ENCODE data around the gene CBFA2T3.

The CBFA2T3 gene

DNA sequence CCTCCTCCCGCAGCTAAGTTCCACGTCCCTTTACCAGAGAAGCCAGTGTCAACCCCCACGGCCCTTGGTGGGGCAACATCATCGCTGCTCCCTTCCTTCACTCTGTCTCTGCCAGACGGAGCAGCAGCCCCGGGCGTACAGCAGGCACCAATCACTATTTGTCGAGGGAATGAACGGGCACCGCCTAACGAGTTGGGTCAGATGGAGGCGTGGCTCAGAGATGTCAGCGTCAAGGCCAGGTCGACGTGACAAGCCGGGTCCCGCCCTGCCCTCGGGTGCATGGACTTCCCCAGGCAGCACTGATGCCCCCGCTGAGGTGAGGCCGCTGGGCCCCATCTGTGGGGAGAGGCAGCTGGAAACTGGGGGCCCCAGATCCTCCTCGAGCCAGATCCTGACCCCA, 50.0 kb downstream of the CBFA2T3 start:
- no peaks in the 10 kb centered on the region for H3K9me3 ChIP-seq (ENCODE audit: low read length)
- no peaks in the 10 kb centered on the region for H3K4me1 ChIP-seq (ENCODE audit: insufficient read depth, low read length)
- no peak overlapping the region for H3K4me3 ChIP-seq (ENCODE audit: low read depth in 1 of 2, low read length in 2 of 2)
- no peak overlapping the region for H3K9ac ChIP-seq (ENCODE audit: low read length)
- no peaks in the 10 kb centered on the region for H3K36me3 ChIP-seq (ENCODE audit: insufficient read depth, low read length)
- H3K27me3 ChIP-seq (ENCODE audit: control insufficient read depth in 1 of 2, insufficient read depth in 2 of 2, low read length in 2 of 2): peaks cover 0 to 43% of the 10 kb centered on the region in 2 donors
- H3K27ac ChIP-seq (ENCODE audit: low read depth, low read length): no peak overlapping the region

DNA sequence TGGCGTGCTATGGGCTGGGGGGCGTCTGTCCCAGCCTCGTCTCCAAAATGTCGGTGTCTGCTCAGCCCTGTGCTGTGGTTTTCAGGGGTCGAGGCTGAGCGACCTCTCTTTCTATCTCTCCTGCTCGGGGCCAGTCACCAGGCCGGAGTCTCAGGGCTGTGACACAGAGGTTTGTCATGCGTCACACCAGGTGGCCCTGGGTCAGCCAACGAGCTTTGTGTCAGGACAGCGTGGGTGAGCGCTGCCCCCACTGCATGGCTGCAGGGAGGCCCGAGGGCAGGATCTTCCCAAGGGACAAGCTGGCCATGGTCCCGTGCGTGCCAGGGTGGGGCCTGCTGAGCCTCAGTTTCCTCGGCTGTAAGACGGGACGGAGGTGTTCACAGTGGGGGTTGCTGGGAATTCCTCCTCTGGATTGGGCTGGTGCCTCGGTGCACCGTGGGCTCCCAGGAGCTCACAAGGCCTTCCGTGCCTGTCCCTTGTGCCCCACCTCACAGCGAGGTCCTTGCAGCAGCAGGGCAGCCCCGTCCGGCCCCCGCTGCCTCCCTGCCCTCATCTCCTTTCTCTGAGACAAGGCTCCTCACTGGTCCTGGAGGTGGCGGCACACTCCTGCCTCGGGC, 50.5 kb downstream of the CBFA2T3 start:
- Histone ChIP-seq H3K9me3 (ENCODE audit: low read length) (no peaks in the 10 kb centered on the region), H3K36me3 (ENCODE audit: insufficient read depth, low read length) (no peaks in the 10 kb centered on the region), H3K27ac (ENCODE audit: low read depth, low read length) (no peak overlapping the region), H3K27me3 (ENCODE audit: control insufficient read depth in 1 of 2, insufficient read depth in 2 of 2, low read length in 2 of 2) (peaks cover 0 to 43% of the 10 kb centered on the region in 2 donors), H3K4me3 (ENCODE audit: low read depth in 1 of 2, low read length in 2 of 2) (no peak overlapping the region), H3K4me1 (ENCODE audit: insufficient read depth, low read length) (no peaks in the 10 kb centered on the region), H3K9ac (ENCODE audit: low read length) (no peak overlapping the region)

DNA sequence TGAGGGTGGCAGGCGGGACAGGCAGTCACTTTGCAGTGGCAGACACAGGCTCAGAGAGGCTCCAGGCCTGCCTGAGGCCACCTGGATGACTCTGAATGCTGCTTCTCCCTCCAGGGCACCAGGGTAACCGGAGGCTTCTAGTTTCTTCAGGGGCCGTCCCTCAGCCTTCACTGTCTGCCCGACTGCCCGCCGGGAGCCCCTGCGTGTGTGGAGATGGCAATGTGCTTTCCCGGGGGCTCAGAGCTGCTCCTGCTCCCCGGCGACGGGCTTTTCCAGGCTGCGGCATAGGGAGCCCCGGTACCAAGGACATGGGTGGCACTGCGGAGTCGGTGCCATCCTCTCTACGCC, 51.5 kb downstream of the CBFA2T3 start:
- Histone ChIP-seq H3K9me3 (ENCODE audit: low read length) (no peaks in the 10 kb centered on the region), H3K4me3 (ENCODE audit: low read depth in 1 of 2, low read length in 2 of 2) (no peak overlapping the region), H3K4me1 (ENCODE audit: insufficient read depth, low read length) (no peaks in the 10 kb centered on the region), H3K27me3 (ENCODE audit: control insufficient read depth in 1 of 2, insufficient read depth in 2 of 2, low read length in 2 of 2) (peaks cover 0 to 38% of the 10 kb centered on the region in 2 donors), H3K9ac (ENCODE audit: low read length) (no peak overlapping the region), H3K36me3 (ENCODE audit: insufficient read depth, low read length) (no peaks in the 10 kb centered on the region), H3K27ac (ENCODE audit: low read depth, low read length) (no peak overlapping the region)

DNA sequence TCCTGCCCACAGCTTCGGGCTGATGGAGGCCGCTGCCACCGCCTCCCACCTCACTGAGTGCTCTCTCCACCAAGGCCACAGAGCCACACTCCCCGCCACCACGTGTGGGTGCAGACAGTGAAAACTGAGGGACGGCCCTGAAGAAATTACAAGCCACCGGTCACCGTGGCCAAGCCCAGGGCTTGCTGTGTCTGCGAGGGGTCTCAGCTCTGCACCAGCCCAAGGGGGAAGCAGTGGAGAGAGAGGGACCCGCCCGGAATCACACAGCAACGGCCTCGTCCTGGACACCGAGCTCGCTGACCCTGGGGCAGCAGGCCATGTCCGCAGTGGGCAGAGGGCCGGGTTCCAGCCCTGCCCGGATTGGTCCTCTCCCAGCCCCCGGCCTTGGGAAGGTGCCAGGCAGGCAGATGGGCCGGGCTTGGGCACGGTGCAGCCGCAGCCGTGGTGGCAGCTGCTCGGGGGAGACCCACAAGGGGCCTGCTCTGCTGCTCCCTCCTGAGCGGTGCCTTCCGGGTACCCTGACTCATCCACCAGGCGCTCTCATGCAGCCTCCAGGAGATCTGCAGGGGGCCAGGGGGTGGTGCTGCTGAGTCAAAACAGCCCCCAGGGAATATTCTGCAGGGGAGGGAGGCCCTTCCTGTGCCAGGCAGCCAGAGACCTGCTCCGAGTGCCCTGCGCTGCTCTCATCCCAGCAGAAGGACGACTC, 52.0 kb downstream of the CBFA2T3 start:
- Histone ChIP-seq H3K36me3 (ENCODE audit: insufficient read depth, low read length) (no peaks in the 10 kb centered on the region), H3K9ac (ENCODE audit: low read length) (no peak overlapping the region), H3K27me3 (ENCODE audit: control insufficient read depth in 1 of 2, insufficient read depth in 2 of 2, low read length in 2 of 2) (peaks cover 0 to 38% of the 10 kb centered on the region in 2 donors), H3K27ac (ENCODE audit: low read depth, low read length) (no peak overlapping the region), H3K4me1 (ENCODE audit: insufficient read depth, low read length) (no peaks in the 10 kb centered on the region), H3K9me3 (ENCODE audit: low read length) (no peaks in the 10 kb centered on the region), H3K4me3 (ENCODE audit: low read depth in 1 of 2, low read length in 2 of 2) (no peak overlapping the region)

DNA sequence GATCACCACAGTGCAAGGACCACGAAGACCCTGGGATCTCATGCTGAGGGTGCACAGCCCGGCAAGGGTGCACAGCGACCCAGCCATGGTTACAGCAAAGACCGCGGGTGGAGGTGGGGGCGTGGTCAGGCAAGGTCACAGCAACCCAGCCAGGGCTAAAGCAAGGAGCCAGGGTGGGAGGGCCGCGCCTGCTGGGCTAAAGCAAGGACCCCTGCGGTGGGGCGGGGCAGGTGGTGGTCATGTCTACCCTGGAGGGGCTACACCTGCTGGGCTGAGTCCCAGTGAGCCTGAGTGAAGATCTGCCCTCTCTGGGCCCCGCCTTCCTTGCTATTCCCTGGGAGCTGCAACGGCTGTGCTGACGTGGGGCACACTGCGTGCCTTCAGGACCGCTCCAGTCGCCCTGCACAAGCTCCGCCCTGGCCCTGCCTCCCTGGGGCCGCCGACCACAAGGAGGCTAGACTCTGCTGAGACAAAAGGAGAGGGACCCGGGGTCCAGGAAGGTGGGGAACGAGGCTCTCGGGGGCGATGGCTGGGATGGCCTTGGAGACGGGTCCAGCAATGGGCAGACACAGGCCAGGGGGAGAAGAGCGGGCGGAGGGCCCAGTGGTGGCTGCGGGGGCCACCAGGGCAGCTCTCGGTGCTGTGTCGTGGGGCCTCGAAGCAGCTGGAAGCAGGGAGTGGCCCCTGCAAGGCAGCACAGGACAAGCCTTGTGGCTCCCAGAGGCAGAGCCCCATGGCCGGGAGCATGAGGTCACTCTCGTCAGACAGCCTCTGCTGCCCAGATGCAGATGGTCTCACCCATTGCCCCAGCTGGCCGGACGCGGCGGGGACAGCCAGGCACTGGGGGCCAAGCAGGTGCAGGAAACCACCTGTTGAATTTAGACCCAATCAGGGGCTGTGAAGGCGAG, 52.8 kb downstream of the CBFA2T3 start:
- Histone ChIP-seq H3K4me1 (ENCODE audit: insufficient read depth, low read length) (no peaks in the 10 kb centered on the region), H3K27me3 (ENCODE audit: control insufficient read depth in 1 of 2, insufficient read depth in 2 of 2, low read length in 2 of 2) (peaks cover 0 to 38% of the 10 kb centered on the region in 2 donors), H3K9me3 (ENCODE audit: low read length) (no peaks in the 10 kb centered on the region), H3K4me3 (ENCODE audit: low read depth in 1 of 2, low read length in 2 of 2) (no peak overlapping the region), H3K36me3 (ENCODE audit: insufficient read depth, low read length) (no peaks in the 10 kb centered on the region), H3K27ac (ENCODE audit: low read depth, low read length) (no peak overlapping the region), H3K9ac (ENCODE audit: low read length) (no peak overlapping the region)

DNA sequence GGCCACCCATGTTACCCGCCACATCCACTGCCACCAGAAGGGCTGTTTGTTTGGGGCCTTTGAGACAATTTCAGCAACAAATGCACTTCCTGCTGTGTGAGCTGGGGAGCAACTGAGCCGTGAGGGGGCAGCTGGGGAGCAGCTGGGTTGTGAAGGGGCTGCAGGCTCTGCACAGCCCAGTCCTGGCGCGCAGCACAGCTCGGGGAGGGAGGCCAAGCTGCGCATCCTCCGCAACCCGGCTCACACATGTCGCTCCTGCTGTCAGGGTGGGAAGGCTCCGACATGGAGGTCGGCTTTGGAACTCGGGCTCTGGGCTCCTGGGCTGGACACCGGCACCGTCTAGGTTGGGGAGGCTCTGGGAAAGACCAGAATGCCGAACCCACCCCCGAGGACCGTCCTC, 53.6 kb downstream of the CBFA2T3 start:
- Histone ChIP-seq H3K36me3 (ENCODE audit: insufficient read depth, low read length) (no peaks in the 10 kb centered on the region), H3K9ac (ENCODE audit: low read length) (no peak overlapping the region), H3K27me3 (ENCODE audit: control insufficient read depth in 1 of 2, insufficient read depth in 2 of 2, low read length in 2 of 2) (peaks cover 0 to 36% of the 10 kb centered on the region in 2 donors), H3K27ac (ENCODE audit: low read depth, low read length) (no peak overlapping the region), H3K9me3 (ENCODE audit: low read length) (no peaks in the 10 kb centered on the region), H3K4me1 (ENCODE audit: insufficient read depth, low read length) (no peaks in the 10 kb centered on the region), H3K4me3 (ENCODE audit: low read depth in 1 of 2, low read length in 2 of 2) (no peak overlapping the region)

DNA sequence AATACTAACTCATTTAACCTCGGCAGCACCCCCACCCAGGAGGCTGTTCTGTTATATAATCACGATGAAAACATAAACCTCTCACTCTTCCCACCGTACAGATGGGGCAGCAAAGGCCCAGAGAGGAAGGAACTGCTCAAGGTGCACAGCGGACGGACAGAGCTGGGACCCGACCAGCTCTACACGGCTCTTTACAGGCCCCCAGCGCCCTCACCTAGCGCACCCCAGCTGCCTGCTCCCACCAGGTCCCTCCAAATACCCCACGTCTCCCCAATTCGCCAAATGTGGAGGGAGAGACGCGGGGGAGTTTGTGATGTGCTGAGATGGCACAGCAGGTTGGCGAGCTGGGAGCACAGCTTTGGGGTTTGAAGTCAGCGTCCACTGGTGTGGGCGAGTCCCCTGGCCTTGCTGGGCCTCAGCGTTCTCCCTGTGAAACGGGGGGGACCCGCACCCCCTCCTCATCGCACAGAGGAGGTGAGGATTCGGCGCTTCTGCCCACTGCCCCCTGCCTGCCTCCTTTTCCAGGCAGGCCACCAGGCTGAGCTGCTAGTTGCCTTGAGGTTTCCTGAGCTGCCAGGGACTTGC, 54.1 kb downstream of the CBFA2T3 start:
- Histone ChIP-seq H3K36me3 (ENCODE audit: insufficient read depth, low read length) (no peaks in the 10 kb centered on the region), H3K27me3 (ENCODE audit: control insufficient read depth in 1 of 2, insufficient read depth in 2 of 2, low read length in 2 of 2) (peaks cover 0 to 35% of the 10 kb centered on the region in 2 donors), H3K9me3 (ENCODE audit: low read length) (no peaks in the 10 kb centered on the region), H3K27ac (ENCODE audit: low read depth, low read length) (no peak overlapping the region), H3K4me3 (ENCODE audit: low read depth in 1 of 2, low read length in 2 of 2) (no peak overlapping the region), H3K9ac (ENCODE audit: low read length) (no peak overlapping the region), H3K4me1 (ENCODE audit: insufficient read depth, low read length) (no peaks in the 10 kb centered on the region)

DNA sequence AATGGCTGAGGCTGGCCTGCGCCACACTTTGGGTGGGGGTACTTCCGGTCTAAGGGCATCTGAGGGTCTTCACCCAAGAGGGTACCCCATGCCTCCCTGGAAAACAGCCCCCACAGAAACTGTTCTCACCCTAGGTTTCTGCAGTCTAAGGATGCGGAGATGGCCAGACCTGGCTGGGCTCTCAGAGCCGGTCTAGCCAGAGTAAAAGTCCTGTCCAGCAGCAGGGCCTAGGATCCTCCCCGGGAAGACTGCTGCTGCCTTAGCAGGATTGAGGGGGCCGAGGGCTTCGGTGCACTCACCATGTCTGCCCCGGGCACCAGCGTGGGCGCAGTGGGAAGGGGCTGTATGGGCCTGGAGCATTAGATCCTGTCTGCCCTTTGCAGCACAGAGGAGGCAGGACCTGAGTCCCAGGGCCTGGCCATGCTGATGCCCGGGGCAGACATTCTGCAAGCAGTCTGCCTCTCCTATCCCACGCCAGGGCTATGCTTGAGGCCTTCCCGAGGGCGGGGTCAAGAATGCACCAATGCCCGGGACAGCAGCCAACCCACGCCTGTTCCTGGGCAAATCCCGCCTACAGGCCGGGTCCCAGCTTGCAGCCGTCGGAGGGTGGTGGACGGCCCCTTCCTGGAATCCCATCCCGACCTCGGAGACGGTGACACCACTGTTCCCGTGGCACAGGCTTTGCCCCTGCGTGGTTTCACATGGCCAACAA, 54.7 kb downstream of the CBFA2T3 start:
- Histone ChIP-seq H3K27ac (ENCODE audit: low read depth, low read length) (no peak overlapping the region), H3K27me3 (ENCODE audit: control insufficient read depth in 1 of 2, insufficient read depth in 2 of 2, low read length in 2 of 2) (peaks cover 0 to 35% of the 10 kb centered on the region in 2 donors), H3K4me1 (ENCODE audit: insufficient read depth, low read length) (no peaks in the 10 kb centered on the region), H3K9ac (ENCODE audit: low read length) (no peak overlapping the region), H3K4me3 (ENCODE audit: low read depth in 1 of 2, low read length in 2 of 2) (no peak overlapping the region), H3K36me3 (ENCODE audit: insufficient read depth, low read length) (no peaks in the 10 kb centered on the region), H3K9me3 (ENCODE audit: low read length) (no peaks in the 10 kb centered on the region)

DNA sequence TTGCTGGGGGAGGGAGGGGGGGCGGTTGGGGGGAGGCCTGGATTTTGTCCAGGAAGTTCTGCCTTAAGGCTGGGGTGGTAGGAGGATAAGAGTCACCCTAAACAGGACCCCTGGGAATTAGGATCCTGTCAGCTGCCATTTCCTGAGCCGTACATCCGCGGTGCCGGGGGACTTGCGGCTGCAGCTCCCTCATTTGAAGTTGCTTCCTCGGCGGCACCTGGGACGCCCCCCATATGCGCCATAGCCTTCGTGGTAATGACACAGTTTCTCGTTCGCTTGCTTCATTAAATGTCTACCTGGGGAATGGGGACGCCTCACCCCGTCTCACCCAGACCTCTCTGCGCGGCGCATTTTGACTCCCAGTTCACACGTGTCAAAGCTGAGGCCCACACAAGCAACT, 55.4 kb downstream of the CBFA2T3 start:
- H3K9ac ChIP-seq (ENCODE audit: low read length): no peak overlapping the region
- H3K4me1 ChIP-seq (ENCODE audit: insufficient read depth, low read length): no peaks in the 10 kb centered on the region
- no peak overlapping the region for H3K27ac ChIP-seq (ENCODE audit: low read depth, low read length)
- peaks cover 0 to 33% of the 10 kb centered on the region in 2 donors for H3K27me3 ChIP-seq (ENCODE audit: control insufficient read depth in 1 of 2, insufficient read depth in 2 of 2, low read length in 2 of 2)
- no peaks in the 10 kb centered on the region for H3K9me3 ChIP-seq (ENCODE audit: low read length)
- no peak overlapping the region for H3K4me3 ChIP-seq (ENCODE audit: low read depth in 1 of 2, low read length in 2 of 2)
- H3K36me3 ChIP-seq (ENCODE audit: insufficient read depth, low read length): no peaks in the 10 kb centered on the region

DNA sequence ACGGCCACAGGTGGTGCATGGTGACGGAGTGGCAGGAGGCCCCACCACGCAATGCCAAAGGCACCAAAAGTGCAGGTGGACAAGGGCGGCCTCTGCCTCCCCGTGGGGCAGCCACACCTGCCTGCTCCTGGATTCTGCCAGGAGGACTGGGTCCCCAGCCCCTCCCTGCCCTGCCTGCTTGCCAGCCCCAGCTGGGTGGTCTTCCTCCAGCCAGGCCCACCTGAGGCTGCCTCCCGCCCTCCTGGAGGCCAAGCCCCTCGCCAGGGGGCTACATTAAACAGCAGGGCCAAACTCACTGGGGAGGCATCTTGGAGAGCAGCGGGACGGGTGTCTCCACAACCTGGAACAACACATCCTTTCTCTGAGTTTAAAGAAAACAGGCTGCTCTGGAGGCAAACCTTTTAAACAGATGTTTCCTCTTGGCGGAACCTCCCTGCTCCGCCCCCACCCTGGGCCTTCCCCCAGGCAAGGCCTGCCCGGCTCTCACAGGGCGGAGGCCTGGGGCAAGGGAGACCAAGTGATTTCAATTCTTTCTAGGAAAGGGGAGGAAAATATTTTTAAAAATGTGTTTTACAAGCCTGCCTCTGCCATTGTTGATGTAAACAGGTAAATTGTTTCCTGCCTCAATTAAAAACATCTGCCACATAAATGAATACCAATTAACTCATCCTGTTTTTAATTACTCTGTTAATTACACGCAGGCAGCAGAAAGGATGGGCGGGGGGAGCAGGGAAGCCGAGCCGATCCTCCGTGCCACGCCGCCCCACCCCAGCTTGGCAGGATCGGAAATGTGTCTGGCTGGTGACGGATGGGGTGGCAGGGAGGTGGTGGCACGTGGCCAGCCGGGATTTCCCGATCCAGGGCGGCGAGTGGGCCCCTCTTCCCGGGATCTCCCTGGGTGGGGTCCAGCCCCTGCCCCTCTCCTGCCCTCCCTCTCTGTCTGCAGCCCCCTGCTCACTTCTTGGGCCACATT, 56.1 kb downstream of the CBFA2T3 start:
- Histone ChIP-seq H3K27ac (ENCODE audit: low read depth, low read length) (no peak overlapping the region), H3K9ac (ENCODE audit: low read length) (no peak overlapping the region), H3K4me1 (ENCODE audit: insufficient read depth, low read length) (no peaks in the 10 kb centered on the region)

More for the DNA sequence above, 56.1 kb downstream of the CBFA2T3 start:
- no peaks in the 10 kb centered on the region for H3K36me3 ChIP-seq (ENCODE audit: insufficient read depth, low read length)
- H3K4me3 ChIP-seq (ENCODE audit: low read depth in 1 of 2, low read length in 2 of 2): no peak overlapping the region
- H3K9me3 ChIP-seq (ENCODE audit: low read length): no peaks in the 10 kb centered on the region
- H3K27me3 ChIP-seq (ENCODE audit: control insufficient read depth in 1 of 2, insufficient read depth in 2 of 2, low read length in 2 of 2): peaks cover 0 to 32% of the 10 kb centered on the region in 2 donors
